Measurements from ENCODE around the gene CDH2.

Gene CDH2

DNA sequence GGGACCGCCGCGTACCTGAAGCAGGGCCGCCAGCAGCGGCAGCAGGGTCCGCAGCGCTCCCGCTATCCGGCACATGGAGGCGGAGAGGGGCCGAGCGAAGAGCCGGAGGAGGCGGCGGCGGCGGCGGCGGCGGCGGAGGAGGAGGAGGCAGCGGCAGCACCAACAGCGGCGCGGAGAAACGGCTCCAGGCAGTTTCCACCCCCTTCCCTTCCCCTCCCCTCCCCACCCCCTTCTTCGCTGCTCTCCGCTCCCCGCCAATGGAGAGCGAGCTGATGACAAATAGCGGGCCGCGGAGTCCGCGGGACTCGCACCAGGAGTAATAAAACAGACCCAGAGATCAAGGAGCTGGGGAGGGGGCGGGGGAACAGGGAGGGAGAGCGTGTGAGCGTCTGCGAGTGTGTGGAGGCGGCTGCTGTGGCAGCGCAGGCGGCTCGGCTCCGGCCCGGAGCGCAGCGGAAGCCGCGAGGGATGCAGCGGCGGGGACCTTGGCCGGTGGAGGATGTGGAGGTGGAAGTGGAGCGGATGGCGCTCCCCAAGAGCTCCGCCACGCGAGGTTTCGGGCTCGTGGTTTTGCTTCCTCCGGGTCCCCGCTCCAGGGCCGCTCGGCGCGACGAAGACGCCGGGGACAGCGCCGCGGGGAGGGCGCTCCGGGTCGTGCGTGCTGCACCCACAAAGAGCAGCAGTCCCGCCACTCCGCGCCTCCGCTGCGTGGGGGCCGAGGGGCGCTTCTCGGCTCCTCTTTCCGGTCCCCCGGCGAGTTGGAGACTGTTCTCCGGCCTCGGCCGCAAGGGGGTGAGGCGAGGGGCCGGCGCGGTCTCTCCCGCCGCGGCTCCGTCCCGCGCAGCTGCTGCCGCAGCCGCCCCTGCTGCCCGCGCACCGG is at the start of gene CDH2:
CDH2 (minus strand) TSS at position 183 of the 880 bp plus-strand sequence; CDS start at position 75, 108 bp downstream.
- DNase-seq (ENCODE audit: low spot score), result peak; percentile 89

DNA sequence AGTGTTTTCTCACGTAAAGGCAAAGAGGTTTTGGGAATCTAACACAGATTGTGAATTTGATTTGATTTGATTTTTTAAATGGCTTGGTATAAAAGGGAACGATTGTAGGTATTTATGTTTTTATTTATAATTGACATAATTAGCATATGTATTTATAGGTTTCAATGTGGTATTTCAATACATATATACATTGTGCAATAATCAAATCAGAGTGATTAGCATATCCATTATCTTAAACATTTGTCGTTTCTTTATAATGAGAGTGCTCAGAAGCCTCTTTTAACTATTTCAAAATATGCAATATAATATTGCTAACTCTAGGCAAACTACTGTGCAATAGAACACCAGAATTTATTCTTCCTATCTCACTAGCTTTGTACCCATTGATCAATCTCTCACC is 35.1 kb upstream of the CDH2 start:
- DNase-seq (ENCODE audit: low spot score), result no peak

GRCh38 chr18:28208712-28209265 is 31.9 kb upstream of the CDH2 start:
- DNase-seq (ENCODE audit: low spot score), result no peak

DNA sequence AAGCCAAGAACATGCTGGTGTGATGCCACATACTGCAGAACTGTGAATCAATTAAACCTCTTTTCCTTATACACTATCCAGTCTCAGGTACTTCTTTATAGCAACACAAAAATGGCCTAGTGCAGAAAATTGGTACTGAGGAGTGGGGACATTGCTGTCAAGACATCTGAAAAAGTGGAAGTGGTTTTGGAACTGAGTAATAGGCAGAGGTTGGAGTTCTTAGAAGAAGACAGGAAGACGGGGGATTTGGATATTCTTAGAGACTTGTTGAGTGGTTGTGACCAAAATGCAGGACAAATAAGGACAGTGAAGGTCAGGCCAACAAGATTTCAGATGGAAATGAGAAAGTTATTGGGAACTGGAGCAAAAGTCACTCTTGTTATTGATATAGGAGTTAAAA is 31.3 kb upstream of the CDH2 start:
- DNase-seq (ENCODE audit: low spot score), result no peak

- DNase-seq (ENCODE audit: low spot score), result no peak
Observed at GRCh38 chr18:28204154-28204553, 27.2 kb upstream of the CDH2 start.

GRCh38 chr18:28201056-28201455 is 24.1 kb upstream of the CDH2 start:
- DNase-seq (ENCODE audit: low spot score), result no peak

DNA sequence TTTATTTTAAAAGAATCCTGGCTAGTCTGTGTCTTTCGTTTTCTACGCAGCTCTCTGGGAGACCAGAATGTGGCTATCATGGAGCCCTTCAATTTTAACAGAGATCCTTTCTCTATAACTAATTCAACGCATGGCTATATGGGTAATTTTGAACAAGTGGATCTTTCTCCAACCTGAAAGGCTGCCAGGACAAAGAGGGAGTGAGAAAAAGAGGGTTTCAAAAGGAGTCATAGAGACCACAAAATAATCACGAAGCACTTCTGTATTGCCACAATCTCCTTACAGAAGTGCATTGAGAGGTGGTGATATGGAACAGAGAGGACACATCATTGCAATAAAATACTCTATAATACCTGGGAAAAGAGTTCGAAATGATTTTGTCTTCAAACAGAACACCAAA is 21.7 kb upstream of the CDH2 start:
- DNase-seq (ENCODE audit: low spot score), result no peak

GRCh38 chr18:28193177-28193778 is 16.3 kb upstream of the CDH2 start:
- no peak for DNase-seq (ENCODE audit: low spot score)

DNA sequence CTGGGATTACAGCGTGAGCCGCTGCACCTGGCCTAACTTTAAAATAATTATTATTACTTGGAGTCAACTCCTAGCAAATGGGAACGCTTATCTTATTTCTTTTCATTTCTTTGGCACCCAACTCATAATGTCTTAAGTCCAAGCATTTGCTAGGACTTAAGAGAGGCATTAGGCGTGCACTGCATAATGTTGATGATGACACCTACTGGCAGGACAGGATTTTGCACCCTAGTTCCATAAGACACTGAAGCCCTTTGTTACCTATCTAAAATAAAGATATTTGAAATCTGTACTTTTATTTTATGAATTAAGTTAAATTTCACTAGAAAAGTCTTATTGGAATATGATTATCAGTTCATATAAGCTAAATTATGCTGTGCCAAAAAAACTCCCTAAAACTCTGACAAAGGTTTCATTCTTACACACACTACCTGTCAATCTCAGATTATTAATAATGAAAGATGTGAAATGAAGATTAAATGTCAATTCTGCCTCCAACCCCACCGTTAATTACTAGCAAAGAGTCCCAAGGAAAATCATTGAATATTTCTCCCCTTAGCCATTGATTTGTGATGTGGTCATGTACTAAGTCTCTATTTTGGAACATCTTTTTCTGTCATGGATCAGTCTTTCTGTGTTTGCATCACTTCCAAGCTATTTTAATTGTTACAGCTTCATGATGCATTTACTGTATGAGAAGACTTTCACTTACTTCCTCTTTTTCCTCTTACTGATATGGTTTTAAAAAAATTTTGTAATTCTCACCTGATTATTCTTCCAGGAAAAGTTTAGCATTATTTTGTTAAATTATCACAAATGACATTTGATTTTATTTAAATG is 12.7 kb upstream of the CDH2 start:
- no peak for DNase-seq (ENCODE audit: low spot score)

- DNase-seq (ENCODE audit: low spot score), result no peak
Observed at GRCh38 chr18:28185121-28185520, 8.2 kb upstream of the CDH2 start.

- no peak for DNase-seq (ENCODE audit: low spot score)
Observed at GRCh38 chr18:28183418-28184078, 6.6 kb upstream of the CDH2 start.

DNA sequence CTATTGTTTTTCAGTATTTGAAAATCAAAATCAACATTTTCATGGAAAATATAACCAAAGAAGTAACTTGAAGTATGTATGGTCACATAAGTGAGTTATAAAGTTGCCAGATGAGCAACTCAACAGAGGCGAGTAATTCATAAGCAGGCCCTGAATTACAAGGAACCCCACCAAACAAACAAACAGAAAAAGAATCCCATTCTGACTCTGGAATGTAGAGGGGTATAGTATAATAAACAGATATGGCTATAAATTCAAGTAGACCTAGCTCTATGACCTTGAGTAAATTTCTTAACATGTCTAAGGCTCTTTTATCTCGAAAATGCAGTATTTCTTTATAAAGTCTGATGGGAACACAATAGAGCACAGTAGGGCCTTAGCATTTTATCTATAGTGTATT is 4.7 kb upstream of the CDH2 start:
- DNase-seq (ENCODE audit: low spot score), result no peak

DNA sequence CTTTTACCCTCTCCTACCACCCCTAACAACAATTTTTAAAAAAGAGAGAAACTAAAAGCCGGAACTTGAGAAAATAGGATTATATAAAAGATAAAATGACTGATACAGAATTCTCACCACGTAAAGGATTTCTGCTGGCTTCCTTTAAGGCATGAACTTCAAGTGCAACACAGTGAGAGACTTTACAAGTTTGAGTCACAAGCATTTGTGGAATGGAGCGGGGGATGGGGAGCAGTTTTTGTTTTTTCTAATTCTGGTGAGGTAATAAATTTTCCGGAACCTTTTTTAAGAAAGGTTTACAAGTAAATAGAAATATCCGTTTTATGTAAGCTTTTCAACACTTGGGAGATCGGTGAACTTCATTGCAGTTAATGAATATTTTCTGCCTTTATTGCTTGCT is 1.8 kb upstream of the CDH2 start:
- no peak for DNase-seq (ENCODE audit: low spot score)

GRCh38 chr18:28177828-28178635 is 1.1 kb upstream of the CDH2 start:
- peak; percentile 76 for DNase-seq (ENCODE audit: low spot score)

- DNase-seq (ENCODE audit: low spot score), result peak; percentile 42
Observed at GRCh38 chr18:28176698-28176947, 307 bp downstream of the CDH2 start.

- peak; percentile 51 for DNase-seq (ENCODE audit: low spot score)
Observed at GRCh38 chr18:28175930-28176697, 816 bp downstream of the CDH2 start.

- peak; percentile 45 for DNase-seq (ENCODE audit: low spot score)
Observed at GRCh38 chr18:28175150-28175929, 1.6 kb downstream of the CDH2 start.

DNA sequence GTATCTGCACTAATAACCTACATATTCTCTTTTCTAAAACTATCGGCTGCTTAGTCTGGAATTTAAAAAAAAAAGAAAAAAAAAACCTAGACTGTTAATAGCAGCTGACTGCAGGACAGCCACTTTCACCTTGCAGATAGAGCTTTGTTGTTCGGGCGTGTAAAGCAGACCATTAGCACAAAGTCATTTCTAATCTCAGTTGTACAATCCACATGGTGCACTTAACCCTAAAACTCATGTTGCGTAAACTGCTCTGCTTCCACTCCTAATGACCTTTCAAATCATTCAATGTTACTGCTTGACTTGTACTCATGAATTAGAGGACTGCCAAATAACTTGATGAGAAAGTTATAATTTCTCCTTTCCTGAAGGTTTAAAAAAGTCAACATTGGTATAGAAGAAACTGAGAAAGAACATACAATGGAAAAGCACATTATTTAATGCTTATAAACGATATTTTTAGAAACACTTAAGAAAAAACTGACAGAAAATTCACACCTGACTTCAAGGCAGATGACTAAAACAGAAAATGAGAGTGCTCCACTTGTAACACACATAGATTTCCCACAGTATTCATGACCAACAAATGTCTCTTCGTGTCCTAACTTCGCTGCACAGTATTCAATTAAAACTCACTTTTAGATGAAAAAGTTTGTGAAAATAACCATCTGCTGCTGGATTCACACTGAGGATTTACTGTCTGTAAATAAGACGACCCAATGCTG is 2.6 kb downstream of the CDH2 start:
- no peak for DNase-seq (ENCODE audit: low spot score)

GRCh38 chr18:28171837-28172236 is 5.1 kb downstream of the CDH2 start:
- DNase-seq (ENCODE audit: low spot score), result no peak
